ENCODE measurements around the gene CTTNBP2.
A peak's percentile ranks its signal among the peaks of the same experiment; 100 is the strongest.
"Not testable (repeated sequence)": the region's sequence is repeated elsewhere in the genome, so short reads cannot be mapped to it uniquely, and the experiment has no call there.

Gene CTTNBP2

GRCh38 chr7:117750612-117751563, 122.4 kb downstream of the CTTNBP2 start:
- DNase-seq (ENCODE audit: low read depth), result no peak

- no peak for DNase-seq (ENCODE audit: low read depth)
These were observed 131.3 kb downstream of the CTTNBP2 start for GRCh38 chr7:117741962-117742361.

- DNase-seq (ENCODE audit: low read depth), result no peak
These were observed 134.2 kb downstream of the CTTNBP2 start for GRCh38 chr7:117739085-117739484.

GRCh38 chr7:117737926-117738325, 135.3 kb downstream of the CTTNBP2 start:
- DNase-seq (ENCODE audit: low read depth), result no peak

- no peak for DNase-seq (ENCODE audit: low read depth)
These were observed 141.8 kb downstream of the CTTNBP2 start for GRCh38 chr7:117731455-117731854.

- DNase-seq (ENCODE audit: low read depth), result no peak
These were observed 142.9 kb downstream of the CTTNBP2 start for GRCh38 chr7:117730390-117730789.

- no peak for DNase-seq (ENCODE audit: low read depth)
These were observed 144.2 kb downstream of the CTTNBP2 start for GRCh38 chr7:117728890-117729624.

- DNase-seq (ENCODE audit: low read depth), result no peak
These were observed 148.3 kb downstream of the CTTNBP2 start for GRCh38 chr7:117724898-117725297.

- no peak for DNase-seq (ENCODE audit: low read depth)
These were observed 153.9 kb downstream of the CTTNBP2 start for GRCh38 chr7:117719377-117719776.

- DNase-seq (ENCODE audit: low read depth), result no peak
These were observed 155.0 kb downstream of the CTTNBP2 start for GRCh38 chr7:117718116-117718835.

- no peak for DNase-seq (ENCODE audit: low read depth)
These were observed 155.9 kb downstream of the CTTNBP2 start for GRCh38 chr7:117717357-117717756.

- no peak for DNase-seq (ENCODE audit: low read depth)
These were observed 156.4 kb downstream of the CTTNBP2 start for GRCh38 chr7:117716707-117717299.

GRCh38 chr7:117715784-117716445, 157.3 kb downstream of the CTTNBP2 start:
- DNase-seq (ENCODE audit: low read depth), result peak; percentile 12

- DNase-seq (ENCODE audit: low read depth), result no peak
These were observed 161.7 kb downstream of the CTTNBP2 start for GRCh38 chr7:117711556-117711955.

- not testable (repeated sequence) for DNase-seq (ENCODE audit: low read depth)
These were observed 165.1 kb downstream of the CTTNBP2 start for GRCh38 chr7:117708173-117708572.

- DNase-seq (ENCODE audit: low read depth), result no peak
These were observed 166.2 kb downstream of the CTTNBP2 start for GRCh38 chr7:117707080-117707479.

- DNase-seq (ENCODE audit: low read depth), result no peak
These were observed 167.0 kb downstream of the CTTNBP2 start for GRCh38 chr7:117706210-117706609.

- no peak for DNase-seq (ENCODE audit: low read depth)
These were observed 167.6 kb downstream of the CTTNBP2 start for GRCh38 chr7:117705630-117706029.

- DNase-seq (ENCODE audit: low read depth), result no peak
These were observed 169.2 kb downstream of the CTTNBP2 start for GRCh38 chr7:117704063-117704462.

GRCh38 chr7:117698018-117698417, 175.2 kb downstream of the CTTNBP2 start:
- no peak for DNase-seq (ENCODE audit: low read depth)

- DNase-seq (ENCODE audit: low read depth), result no peak
These were observed 180.9 kb downstream of the CTTNBP2 start for GRCh38 chr7:117692338-117692737.

Measured in HS-27A (cell line).